Right hindlimb (tissue), 1 donor: ENCODE data around the gene IFT122.
"Not testable (repeated sequence)": the region's sequence is repeated elsewhere in the genome, so short reads cannot be mapped to it uniquely, and the experiment has no call there.

Experiments
- DNase-seq: peaks from one replicate; pipeline ENCODE4 v3.0.0-alpha.2; 2018

The IFT122 gene

GRCh38 chr3:129501630-129502029 lies 61.6 kb downstream of the IFT122 start:
- DNase-seq = no peak

- DNase-seq = no peak
Observed at GRCh38 chr3:129502641-129503408, 62.8 kb downstream of the IFT122 start.

GRCh38 chr3:129503471-129504291 lies 63.7 kb downstream of the IFT122 start:
- no peak for DNase-seq

DNA sequence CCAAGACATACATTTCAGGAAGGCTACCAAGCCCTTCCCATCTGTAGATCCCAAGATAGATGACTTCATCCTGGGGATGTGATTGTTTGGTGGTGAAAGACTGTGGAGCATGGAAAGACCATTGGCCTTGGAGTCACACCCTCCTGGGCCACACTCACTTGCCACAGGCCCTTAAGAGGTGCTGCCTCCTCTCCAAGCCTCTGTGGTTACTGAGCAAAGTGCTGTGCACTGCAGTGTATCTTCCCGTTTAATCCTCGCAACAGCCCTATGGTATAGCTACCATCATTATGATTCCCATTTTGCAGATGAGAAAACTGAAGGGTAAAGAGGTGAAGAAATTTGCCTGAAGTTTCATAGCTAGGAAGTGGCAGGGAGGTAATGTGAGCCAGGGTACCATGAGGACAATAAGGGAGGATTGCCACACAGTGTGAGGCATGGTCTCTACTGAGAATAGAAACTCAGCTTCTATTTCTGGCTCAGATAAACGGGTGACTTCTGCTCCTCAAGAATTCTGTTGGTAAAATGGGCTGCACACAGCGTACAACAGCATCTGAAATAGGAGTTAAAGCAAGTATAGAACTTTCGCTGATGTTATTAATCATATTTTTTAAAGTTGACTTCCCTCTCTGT lies 64.6 kb downstream of the IFT122 start:
- DNase-seq = no peak

DNA sequence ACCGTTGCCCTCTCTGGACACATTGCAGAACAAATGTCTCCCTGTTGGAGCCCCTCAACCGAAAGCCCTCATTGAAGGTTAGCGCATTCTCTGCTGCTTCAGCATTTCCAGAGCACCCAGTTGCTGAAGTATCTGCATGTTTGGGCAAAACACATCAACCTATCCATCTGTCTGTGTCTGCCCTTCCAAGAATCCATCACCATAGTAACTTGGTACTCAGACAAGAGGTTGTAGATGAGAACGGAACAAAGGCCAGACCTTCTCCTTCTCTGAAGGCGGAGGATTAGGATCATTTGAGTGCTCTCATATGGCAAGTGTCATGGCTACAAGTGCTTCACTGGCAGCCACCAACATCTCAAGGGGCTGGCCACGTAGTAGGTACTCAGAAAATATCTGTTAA lies 65.3 kb downstream of the IFT122 start:
- DNase-seq = no peak

DNA sequence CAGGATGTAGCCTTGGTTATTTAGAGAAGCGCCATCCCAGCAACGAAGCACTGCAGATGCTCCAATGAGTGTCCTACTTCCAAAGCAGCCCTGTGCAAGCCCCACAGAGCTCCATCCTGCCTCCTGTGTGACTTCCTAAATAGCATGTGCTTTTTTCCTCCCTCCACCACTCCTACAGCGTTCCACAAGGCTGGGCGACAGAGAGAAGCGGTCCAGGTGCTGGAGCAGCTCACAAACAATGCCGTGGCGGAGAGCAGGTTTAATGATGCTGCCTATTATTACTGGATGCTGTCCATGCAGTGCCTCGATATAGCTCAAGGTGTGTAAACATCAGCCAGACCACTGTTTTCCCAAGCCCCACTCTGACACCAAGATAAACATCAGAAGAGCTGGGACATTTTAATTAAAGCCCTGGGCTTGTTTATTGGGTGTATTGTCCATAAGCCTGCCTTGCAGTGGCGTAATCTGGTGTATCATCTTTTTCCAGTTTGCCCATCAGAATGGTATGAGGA lies 66.3 kb downstream of the IFT122 start:
- no peak for DNase-seq

GRCh38 chr3:129507181-129507831 lies 67.3 kb downstream of the IFT122 start:
- DNase-seq = no peak

- no peak for DNase-seq
Observed at GRCh38 chr3:129512595-129512994, 72.6 kb downstream of the IFT122 start.

GRCh38 chr3:129513705-129514104 lies 73.7 kb downstream of the IFT122 start:
- no peak for DNase-seq

- DNase-seq = no peak
Observed at GRCh38 chr3:129514110-129514509, 74.1 kb downstream of the IFT122 start.

DNA sequence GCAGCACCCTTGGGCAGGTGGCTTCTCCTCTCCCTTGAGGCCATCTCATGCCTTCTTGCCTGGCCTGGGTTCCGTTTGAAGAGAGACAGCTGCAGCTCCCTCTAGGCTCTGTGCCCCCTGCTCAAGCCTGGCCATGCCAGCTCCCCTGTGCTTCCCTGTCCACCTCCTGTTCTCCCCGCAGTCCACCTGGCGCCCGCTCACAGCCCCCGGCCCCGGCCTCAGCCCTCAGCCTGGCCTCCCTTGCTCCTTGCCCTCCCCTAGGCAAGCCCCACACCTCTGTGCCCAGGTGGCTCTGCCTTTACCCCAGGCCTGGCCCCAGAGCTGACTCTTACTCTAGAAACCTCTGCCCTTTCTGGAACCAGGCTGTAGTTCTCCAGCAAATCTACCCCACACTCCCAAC lies 74.5 kb downstream of the IFT122 start:
- no peak for DNase-seq

GRCh38 chr3:129515108-129515820 lies 75.2 kb downstream of the IFT122 start:
- DNase-seq = not testable (repeated sequence)

- not testable (repeated sequence) for DNase-seq
Observed at GRCh38 chr3:129515821-129516432, 75.9 kb downstream of the IFT122 start.

- DNase-seq = no peak
Observed at GRCh38 chr3:129517516-129517915, 77.5 kb downstream of the IFT122 start.

- DNase-seq = no peak
Observed at GRCh38 chr3:129518038-129518561, 78.1 kb downstream of the IFT122 start.

DNA sequence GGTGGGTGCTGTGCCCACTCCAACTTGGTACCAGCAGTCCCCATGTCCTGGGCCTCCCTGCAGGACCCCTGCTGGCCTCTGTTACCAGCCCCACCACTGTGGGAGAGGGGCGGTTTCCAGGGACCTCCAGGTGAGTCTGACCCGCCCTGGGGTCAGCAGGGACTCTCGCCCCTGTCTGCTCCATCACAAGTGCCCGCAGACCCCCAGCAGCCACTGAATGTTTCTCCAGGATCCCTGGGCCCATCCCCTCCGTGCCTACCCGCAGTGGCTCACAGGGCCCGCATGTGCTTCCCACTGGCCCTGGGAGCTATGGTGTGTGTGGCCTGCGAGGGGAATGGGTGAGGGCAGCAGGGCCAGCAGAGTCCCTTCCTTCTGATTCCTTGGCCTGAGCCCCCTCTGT lies 78.6 kb downstream of the IFT122 start:
- DNase-seq = no peak

DNA sequence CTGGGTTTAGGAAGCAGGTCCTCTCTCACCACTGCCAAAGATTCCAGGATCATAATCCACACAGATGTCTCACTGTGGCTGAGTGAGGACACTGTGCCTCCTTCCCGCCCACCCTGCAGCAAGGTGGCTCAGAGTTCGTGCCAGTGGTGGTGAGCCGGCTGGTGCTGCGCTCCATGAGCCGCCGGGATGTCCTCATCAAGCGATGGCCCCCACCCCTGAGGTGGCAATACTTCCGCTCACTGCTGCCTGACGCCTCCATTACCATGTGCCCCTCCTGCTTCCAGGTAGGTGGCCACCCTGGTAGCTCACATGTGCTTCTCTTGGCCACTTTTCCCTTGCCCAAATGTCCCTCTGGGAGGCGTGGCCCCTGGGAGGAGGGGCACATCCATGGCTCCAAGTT lies 79.4 kb downstream of the IFT122 start:
- DNase-seq = no peak

DNA sequence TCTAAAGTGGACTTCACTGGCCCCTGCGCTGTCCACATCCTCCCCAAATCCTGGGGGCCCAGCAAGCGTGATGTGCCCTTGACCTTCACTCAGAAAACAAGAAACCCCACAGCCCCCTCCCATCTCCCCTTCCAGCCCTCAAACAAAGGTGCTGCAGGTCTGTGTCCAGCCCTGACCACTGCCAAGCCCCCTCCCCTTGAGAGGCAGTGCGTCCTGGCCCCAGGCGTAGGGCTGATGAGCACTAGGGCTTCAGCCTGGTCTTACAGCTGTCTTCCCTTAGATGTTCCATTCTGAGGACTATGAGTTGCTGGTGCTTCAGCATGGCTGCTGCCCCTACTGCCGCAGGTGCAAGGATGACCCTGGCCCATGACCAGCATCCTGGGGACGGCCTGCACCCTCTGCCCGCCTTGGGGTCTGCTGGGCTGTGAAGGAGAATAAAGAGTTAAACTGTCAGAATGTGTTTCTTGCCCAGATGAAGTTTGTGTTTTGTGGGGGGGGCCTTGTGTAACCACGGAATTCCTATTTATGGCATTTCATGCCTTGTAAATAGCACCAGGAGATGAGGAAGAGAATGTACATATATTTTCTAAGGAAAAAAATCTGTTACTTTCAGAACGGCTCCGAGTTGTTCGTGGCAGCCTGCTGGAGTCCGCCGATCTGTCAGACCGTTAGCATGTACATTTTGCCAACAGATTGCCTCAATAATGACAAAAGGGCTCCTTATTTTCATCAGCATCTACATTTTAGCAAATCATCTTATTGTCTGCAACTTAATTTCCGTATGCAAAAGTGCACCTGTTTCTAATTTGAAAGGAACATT lies 80.1 kb downstream of the IFT122 start:
- DNase-seq = no peak

DNA sequence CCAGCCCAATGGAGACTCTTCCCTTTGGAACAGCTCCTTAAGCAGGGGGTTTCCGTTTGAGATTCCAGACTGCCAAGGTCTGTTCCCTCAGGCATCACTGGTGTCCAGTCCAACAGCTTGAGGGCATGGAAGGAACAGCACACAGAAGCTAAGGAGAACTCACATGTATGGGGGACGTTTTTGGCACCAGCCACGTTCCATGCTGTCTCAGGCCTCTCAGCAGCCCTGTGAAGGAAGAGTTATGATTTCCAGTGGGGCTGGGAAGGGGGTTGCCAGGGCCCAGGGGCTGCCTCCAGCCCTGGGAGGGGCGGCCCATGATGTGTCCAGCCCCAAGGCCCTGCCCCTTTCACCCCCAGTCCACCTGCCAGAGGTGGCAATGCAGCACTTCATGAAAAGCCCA lies 80.9 kb downstream of the IFT122 start:
- DNase-seq = no peak

DNA sequence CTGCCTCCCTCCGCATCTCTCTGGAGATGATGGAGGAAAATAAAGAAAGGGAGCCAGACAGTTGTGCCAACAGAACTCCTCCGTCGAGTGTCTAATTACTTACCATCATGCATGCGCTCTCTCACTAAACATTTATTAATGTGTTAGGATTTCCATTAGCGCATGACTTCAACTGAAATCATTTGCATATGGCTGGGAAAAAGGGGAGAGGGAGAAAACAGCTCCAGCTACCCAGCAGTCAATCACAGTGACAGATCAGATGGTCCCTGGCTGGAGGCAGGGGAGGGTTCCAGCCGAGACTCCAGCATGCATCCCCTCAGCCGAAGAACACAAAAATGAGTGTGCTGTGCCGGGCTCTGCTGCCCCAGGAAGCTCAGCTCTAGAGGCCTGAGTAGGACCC lies 81.6 kb downstream of the IFT122 start:
- no peak for DNase-seq

DNA sequence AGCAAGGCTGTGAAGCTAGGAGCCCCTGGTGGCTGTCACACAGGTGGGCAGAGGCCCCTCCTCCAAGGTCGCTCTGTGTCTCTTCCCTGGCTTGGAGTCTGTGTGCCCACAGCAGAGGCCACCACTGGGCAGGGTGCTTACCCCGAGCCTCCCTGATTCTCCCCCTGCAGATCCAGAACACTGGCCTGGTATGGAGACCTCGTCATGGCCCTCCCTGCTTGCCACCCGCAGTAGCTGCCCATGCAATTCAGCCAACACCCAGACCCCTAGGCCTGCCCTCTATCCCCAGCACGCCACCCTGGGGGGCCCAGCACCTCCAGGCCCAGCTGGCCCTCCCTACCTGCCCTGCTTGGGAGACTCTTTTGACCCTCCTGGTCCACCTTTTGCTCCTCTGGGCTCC lies 82.9 kb downstream of the IFT122 start:
- DNase-seq = no peak
